Tongue (tissue), 2 donors: Measurements from ENCODE around the gene TMEM50A. TPM values are rescaled to one million over a fixed set of nuclear protein-coding genes. Genes with fewer than 3 reads are reported as not detected.
"Not testable (repeated sequence)": the region's sequence is repeated elsewhere in the genome, so short reads cannot be mapped to it uniquely, and the experiment has no call there.

Experiments
- DNase-seq: peaks from one replicate; pipeline ENCODE4 v3.0.0-alpha.2; 2015
- total RNA-seq: library from RNA; depleted of rRNA; stranded (reverse); fragments of >200 nt; gene quantifications from one replicate; pipeline ENCODE4 v1.2.3, GENCODE V29; 2014

The TMEM50A gene
- 53.5 TPM for total RNA-seq

GRCh38 chr1:25338188-25338981 lies at the start of gene TMEM50A:
TSS of gene TMEM50A (plus strand) at chr1:25338334. CDS start at chr1:25340487, 2,153 bp downstream.
- peak; percentile 93 for DNase-seq

- not testable (repeated sequence) for DNase-seq
Measured at GRCh38 chr1:25288573-25289101, 49.5 kb upstream of the TMEM50A start.

- not testable (repeated sequence) for DNase-seq
Measured at GRCh38 chr1:25290043-25290442, 48.1 kb upstream of the TMEM50A start.

GRCh38 chr1:25293426-25293825 lies 44.7 kb upstream of the TMEM50A start:
- not testable (repeated sequence) for DNase-seq

GRCh38 chr1:25294889-25295826 lies 43.0 kb upstream of the TMEM50A start:
- not testable (repeated sequence) for DNase-seq

- DNase-seq, result not testable (repeated sequence)
Measured at GRCh38 chr1:25296501-25296900, 41.6 kb upstream of the TMEM50A start.

- DNase-seq, result not testable (repeated sequence)
Measured at GRCh38 chr1:25300729-25301128, 37.4 kb upstream of the TMEM50A start.

- not testable (repeated sequence) for DNase-seq
Measured at GRCh38 chr1:25302330-25302729, 35.8 kb upstream of the TMEM50A start.

GRCh38 chr1:25304936-25305335 lies 33.2 kb upstream of the TMEM50A start:
- not testable (repeated sequence) for DNase-seq

- DNase-seq, result not testable (repeated sequence)
Measured at GRCh38 chr1:25308168-25308567, 30.0 kb upstream of the TMEM50A start.

GRCh38 chr1:25309085-25309484 lies 29.0 kb upstream of the TMEM50A start:
- DNase-seq, result not testable (repeated sequence)

- not testable (repeated sequence) for DNase-seq
Measured at GRCh38 chr1:25309486-25309885, 28.6 kb upstream of the TMEM50A start.

- DNase-seq, result not testable (repeated sequence)
Measured at GRCh38 chr1:25312806-25313470, 25.2 kb upstream of the TMEM50A start.

- not testable (repeated sequence) for DNase-seq
Measured at GRCh38 chr1:25320314-25320938, 17.7 kb upstream of the TMEM50A start.

GRCh38 chr1:25322127-25322526 lies 16.0 kb upstream of the TMEM50A start:
- DNase-seq, result not testable (repeated sequence)

- DNase-seq, result not testable (repeated sequence)
Measured at GRCh38 chr1:25324407-25324806, 13.7 kb upstream of the TMEM50A start.

- DNase-seq, result not testable (repeated sequence)
Measured at GRCh38 chr1:25327864-25328790, 10.0 kb upstream of the TMEM50A start.

- not testable (repeated sequence) for DNase-seq
Measured at GRCh38 chr1:25328791-25329185, 9.3 kb upstream of the TMEM50A start.

- not testable (repeated sequence) for DNase-seq
Measured at GRCh38 chr1:25329336-25329735, 8.8 kb upstream of the TMEM50A start.

GRCh38 chr1:25329950-25330349 lies 8.2 kb upstream of the TMEM50A start:
- DNase-seq, result peak; percentile 15
